Ammon's horn (tissue), 1 donor: ENCODE measurements around the gene MAML3.

Experiments
- DNase-seq: peaks from one replicate; pipeline ENCODE4 v3.0.0-alpha.2; 2016; ENCODE audit warnings: low spot score

The MAML3 gene

GRCh38 chr4:140046016-140046415 lies 108.0 kb downstream of the MAML3 start:
- no peak for DNase-seq

GRCh38 chr4:140044337-140044902 lies 109.6 kb downstream of the MAML3 start:
- peak; percentile 51 for DNase-seq

DNA sequence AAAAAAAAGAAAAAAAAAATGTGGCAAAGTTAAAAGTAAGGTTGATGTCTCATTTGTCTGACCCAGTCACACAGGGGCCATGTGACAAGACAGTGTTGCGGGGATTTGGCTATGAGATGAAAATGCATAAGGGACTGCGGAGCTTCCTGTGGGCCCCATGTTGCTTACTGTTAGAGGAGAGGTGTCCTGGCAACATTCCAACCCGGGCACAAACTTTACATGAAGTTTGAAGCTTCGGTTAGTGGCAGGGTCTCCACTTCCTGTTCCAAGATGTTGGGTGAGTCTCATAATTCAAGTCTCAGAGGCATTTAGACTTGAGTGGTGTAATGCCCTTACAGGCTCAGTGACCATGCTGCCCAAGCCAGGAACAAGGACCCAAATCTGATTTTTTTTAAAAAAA lies 111.3 kb downstream of the MAML3 start:
- no peak for DNase-seq

GRCh38 chr4:140038031-140038533 lies 115.9 kb downstream of the MAML3 start:
- no peak for DNase-seq

GRCh38 chr4:140037353-140038030 lies 116.5 kb downstream of the MAML3 start:
- no peak for DNase-seq

DNA sequence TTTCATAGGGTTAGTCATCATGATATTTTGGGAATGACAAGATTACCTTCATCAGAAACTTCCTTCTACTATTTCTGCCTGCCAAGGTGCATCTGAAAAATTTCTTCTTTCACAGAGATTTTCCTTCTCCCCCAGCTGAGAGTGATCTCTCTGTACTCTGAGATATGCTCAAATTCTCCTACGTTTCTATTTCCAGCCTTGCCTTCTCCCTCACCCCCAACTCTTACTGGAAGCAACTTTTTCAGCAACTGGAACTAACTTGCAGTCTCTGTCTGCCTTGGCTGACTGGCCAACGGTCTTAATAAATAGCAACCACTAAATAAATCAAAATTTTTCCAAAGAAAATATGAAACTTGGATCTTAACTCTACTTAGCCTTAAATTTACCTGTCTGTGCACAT lies 122.3 kb downstream of the MAML3 start:
- no peak for DNase-seq

- DNase-seq, result no peak
Measured at GRCh38 chr4:140031061-140031460, 122.9 kb downstream of the MAML3 start.

GRCh38 chr4:140028676-140029517 lies 125.1 kb downstream of the MAML3 start:
- no peak for DNase-seq

DNA sequence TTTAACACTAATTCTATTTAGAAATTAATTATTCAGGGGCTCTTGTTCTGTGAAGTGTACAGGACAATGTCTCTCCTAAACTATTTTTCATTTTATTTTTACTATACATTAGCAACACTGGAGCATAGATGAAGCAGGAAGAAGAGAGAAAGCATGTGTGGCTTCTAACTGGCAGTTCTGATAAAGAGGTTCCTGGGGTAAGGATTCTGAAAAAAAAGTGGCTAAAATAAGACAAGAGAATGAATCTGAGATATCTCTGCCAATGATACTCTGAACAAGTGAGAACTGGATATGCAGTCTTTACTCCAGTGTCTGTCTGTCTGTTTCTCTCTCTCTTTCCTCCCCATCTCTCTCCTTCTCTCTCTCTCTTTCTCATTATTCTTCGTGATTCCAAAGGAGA lies 125.9 kb downstream of the MAML3 start:
- DNase-seq, result no peak

DNA sequence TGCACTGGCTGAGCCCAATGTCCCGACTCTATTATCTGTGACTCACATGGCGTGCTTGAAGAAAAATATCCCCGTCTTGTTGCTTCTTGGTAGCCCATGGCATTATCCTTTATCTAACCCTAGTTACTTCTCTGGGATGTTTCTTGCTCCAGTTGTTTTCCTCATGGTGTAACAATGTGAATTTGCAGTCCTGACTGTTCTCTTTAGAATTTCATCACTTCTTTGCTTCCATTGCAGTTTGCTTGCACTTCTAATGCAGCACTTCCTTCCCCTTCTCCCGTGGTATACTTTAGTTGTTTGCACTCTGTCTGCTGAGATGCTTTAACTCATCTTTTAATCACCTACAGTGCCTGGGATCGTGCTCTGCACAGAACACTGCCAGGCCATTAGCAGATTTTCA lies 126.9 kb downstream of the MAML3 start:
- no peak for DNase-seq

DNA sequence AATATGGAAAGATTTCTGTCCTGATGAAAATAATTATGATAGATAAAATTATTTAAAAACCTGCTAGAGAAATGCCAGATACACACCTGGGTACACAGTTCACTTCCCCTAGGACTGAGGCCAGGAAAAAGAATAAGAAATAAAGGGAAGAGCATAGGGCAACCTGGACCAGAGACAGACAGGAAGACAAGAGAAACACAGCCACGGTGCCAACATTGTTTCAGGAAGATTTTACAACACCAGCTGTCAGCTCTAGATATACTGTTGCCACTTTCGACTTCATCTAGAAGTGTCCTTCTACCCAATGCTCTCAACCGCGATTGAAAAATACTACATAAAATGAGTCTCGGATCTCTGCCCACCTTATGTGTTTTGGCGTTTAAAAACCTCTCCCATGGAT lies 128.5 kb downstream of the MAML3 start:
- no peak for DNase-seq

GRCh38 chr4:140020457-140021361 lies 133.3 kb downstream of the MAML3 start:
- DNase-seq, result no peak

DNA sequence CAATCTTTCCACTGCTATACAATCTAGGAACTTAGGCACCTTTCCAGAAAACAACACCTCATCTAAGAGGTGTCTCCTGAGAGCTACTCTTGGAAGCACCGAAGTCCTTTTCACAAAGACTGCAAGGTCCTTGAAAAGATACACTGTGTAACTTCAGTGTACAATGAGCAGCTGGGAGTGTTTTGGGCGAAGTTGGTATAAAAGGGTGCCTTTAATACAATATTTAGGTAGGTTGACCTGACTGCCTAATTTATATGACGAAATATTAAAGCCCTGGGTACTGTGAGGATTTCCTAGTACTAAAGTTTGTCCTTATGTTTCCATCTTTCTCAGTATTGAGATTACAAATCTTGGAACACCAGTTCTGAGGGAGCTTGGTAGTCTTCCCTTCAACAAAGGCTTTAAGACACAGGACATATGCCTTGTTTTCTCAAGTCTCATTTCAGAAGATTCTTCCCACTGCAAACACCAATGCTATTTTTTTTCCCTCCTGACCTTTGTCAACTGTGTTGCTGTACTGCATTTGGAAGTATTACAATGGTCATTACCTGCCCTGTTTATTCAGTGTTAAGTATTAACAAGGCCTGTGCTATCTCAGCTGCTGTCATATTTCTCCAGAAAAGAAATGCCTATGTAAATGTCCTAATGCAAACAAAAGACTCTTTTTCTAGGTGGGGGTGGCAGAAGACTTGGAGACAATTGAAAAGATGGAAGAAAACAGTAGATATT lies 134.2 kb downstream of the MAML3 start:
- DNase-seq, result no peak

GRCh38 chr4:140018931-140019618 lies 134.9 kb downstream of the MAML3 start:
- DNase-seq, result no peak

DNA sequence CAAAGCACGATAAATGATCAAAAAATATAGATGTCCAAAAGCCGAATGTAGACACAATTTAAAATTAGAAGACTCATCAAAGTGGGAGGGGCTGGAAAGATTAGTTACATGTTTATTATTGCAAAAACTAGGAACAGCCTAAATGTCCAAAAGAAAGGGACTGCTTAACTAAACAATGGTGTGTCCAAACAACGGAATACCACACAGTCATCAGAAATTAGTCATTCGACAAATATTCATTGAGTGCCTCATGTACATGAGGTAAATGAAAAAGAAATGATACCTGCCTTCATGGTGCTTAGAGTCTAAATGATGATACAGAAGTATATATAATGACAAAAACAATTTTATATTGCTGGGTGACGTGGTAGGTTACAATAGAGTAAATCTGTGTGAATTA lies 139.7 kb downstream of the MAML3 start:
- no peak for DNase-seq

- DNase-seq, result peak; percentile 73
Measured at GRCh38 chr4:140012688-140013486, 141.1 kb downstream of the MAML3 start.

DNA sequence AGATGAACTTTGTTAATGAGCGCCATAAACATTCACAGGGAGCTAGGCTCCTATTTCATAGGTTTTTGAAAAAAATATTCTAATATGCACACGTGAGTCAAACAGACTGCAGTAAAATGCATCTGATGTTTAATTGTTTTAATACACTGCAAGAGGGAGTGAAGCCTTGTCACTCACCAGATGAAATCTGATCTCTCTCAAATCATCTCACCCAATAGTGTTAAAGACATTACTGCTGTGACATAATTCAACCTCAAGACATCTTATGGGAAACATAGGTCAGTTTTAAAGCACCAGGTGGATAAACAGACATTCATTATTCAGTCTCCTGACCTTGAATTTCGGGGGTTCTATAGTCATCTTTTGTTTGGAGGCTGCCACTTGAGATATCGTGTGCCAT lies 148.3 kb downstream of the MAML3 start:
- DNase-seq, result no peak

DNA sequence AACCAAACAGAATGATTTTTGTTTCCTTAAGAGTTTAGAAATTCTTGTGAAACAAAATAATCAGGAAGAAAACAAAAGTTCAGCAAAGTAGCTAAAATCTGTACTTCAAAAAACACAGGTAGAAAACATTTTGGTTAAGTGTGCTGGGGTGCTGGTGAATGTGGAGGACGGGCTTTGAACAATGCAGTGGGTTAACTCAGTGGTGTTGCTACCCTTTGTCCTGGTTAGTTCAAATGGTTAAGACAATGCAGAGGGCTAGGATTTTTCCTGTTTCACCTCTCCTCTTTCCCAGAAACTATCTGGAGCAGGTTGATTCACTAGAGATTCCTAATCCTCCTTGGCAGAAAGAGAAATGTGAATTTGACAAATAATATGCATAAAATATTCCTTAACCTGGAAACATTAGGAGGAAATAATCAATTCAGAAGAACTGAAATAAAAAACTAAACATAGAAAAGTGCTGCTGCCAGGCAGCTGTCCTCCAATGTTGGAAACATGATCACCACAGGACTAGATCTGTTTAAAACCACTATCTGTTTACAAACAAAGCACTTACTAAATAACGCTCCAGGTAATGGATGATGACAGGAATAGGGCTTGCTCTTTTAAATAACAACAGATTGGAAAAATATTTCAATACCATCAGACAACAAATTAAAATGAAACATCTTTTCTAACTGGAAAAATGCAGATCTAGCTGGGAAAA lies 148.9 kb downstream of the MAML3 start:
- DNase-seq, result no peak

DNA sequence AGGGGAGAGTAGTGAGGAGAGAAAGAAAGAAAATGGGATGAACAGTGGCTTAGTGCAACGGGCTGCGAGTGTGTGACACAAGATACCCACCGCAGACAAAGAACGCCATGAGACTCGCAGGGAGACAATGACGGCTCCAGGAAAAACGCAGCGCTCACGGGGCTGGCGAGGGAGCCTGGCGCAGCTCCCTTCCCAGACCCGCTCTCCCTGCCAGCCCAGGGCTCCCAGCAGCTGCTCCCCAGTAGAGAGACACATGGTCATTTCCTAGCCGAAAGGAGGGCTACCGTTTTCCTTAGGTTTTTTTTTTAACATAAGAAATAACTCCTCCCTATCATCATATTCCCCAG lies 149.5 kb downstream of the MAML3 start:
- DNase-seq, result peak; percentile 64
